Ishikawa (cell line): Measurements from ENCODE around the gene BMPER.

ENCODE experiments used
- CEBPB ChIP-seq: IDR thresholded peaks from 2 replicates; pipeline ENCODE4 v1.6.1; 2012
- CREB1 ChIP-seq: IDR thresholded peaks from 2 replicates; pipeline ENCODE4 v1.6.1; 2012; ENCODE audit warnings: low read depth
- EP300 ChIP-seq: IDR thresholded peaks from 2 replicates; pipeline ENCODE4 v1.6.1; 2012; ENCODE audit warnings: borderline replicate concordance
- FOXM1 ChIP-seq: IDR thresholded peaks from 2 replicates; pipeline ENCODE4 v1.6.1; 2012; ENCODE audit warnings: low read depth, borderline replicate concordance
- MAX ChIP-seq: IDR thresholded peaks from 2 replicates; pipeline ENCODE4 v1.6.1; 2012
- RAD21 ChIP-seq: IDR thresholded peaks from 2 replicates; pipeline ENCODE4 v1.6.1; 2012; ENCODE audit warnings: low read depth
- REST ChIP-seq: IDR thresholded peaks from 2 replicates; pipeline ENCODE4 v1.6.1; 2012; ENCODE audit warnings: low read depth, mild to moderate bottlenecking
- TAF1 ChIP-seq: IDR thresholded peaks from 2 replicates; pipeline ENCODE4 v1.6.1; 2012; ENCODE audit warnings: low read depth, mild to moderate bottlenecking
- TCF12 ChIP-seq: IDR thresholded peaks from 2 replicates; pipeline ENCODE4 v1.6.1; 2012; ENCODE audit warnings: low read depth
- YY1 ChIP-seq: IDR thresholded peaks from 2 replicates; pipeline ENCODE4 v1.6.1; 2012; ENCODE audit warnings: low read depth

- TF ChIP-seq TAF1 (no peak), REST (no peak), FOXM1 (no peak), EP300 (no peak), YY1 (no peak), CEBPB (no peak), CREB1 (no peak), MAX (no peak), RAD21 (no peak), TCF12 (no peak)
Observed at GRCh38 chr7:33979300-33979806, 74.0 kb downstream of the BMPER start.
